Karpas-422 (cell line): Measurements from ENCODE around the gene PIK3R6. TPM values are rescaled to one million over a fixed set of nuclear protein-coding genes. Genes with fewer than 3 reads are reported as not detected.
A peak's percentile ranks its signal among the peaks of the same experiment; 100 is the strongest.

Source experiments
- DNase-seq: peaks from one replicate; pipeline ENCODE4 v3.0.0-alpha.2; 2015
- H2AFZ ChIP-seq: fragments of 200-600 bp; sonication (generic); 2 replicates; pipeline ENCODE4 v1.6.1; 2014; ENCODE audit warnings: antibody characterized with exemption, low read length, mixed read lengths
- H3K27ac ChIP-seq: fragments of 200-600 bp; sonication (generic); 2 replicates; pipeline ENCODE4 v1.5.1; 2014; ENCODE audit warnings: mild to moderate bottlenecking, low read length, moderate library complexity
- H3K27me3 ChIP-seq: fragments of 200-600 bp; sonication (generic); 2 replicates; pipeline ENCODE4 v1.6.1; 2014; ENCODE audit warnings: low read length, mixed read lengths
- H3K36me3 ChIP-seq: fragments of 200-600 bp; sonication (generic); 2 replicates; pipeline ENCODE4 v1.6.1; 2014; ENCODE audit warnings: low read length, mixed read lengths; ENCODE audit not compliant: insufficient read depth
- H3K4me1 ChIP-seq: fragments of 200-600 bp; sonication (generic); 2 replicates; pipeline ENCODE4 v1.6.1; 2014; ENCODE audit warnings: mild to moderate bottlenecking, low read length, mixed read lengths
- H3K4me2 ChIP-seq: fragments of 200-600 bp; sonication (generic); 2 replicates; pipeline ENCODE4 v1.6.1; 2014; ENCODE audit warnings: low read length, low read depth, mild to moderate bottlenecking; ENCODE audit not compliant: poor library complexity, severe bottlenecking
- H3K4me3 ChIP-seq: fragments of 200-600 bp; sonication (generic); 2 replicates; pipeline ENCODE4 v1.5.1; 2014; ENCODE audit warnings: mild to moderate bottlenecking, antibody characterized with exemption, low read length, mixed read lengths
- H3K79me2 ChIP-seq: fragments of 200-600 bp; sonication (generic); 2 replicates; pipeline ENCODE4 v1.6.1; 2014; ENCODE audit warnings: mild to moderate bottlenecking, low read length, mixed read lengths
- H3K9ac ChIP-seq: fragments of 200-600 bp; sonication (generic); 2 replicates; pipeline ENCODE4 v1.6.0; 2014; ENCODE audit warnings: low read length
- H3K9me2 ChIP-seq: fragments of 200-600 bp; sonication (generic), shearing (Covaris generic); replicated peaks from 2 replicates; pipeline ENCODE4 v1.6.0; 2014; ENCODE audit warnings: mild to moderate bottlenecking, low read length, moderate library complexity; ENCODE audit not compliant: insufficient read depth
- H3K9me3 ChIP-seq: fragments of 300-700, 200-600 bp; sonication (generic); 2 replicates; pipeline ENCODE4 v1.6.1; 2014; ENCODE audit warnings: low read length, mixed read lengths
- H4K20me1 ChIP-seq: fragments of 200-600 bp; sonication (generic); 2 replicates; pipeline ENCODE4 v1.6.1; 2014; ENCODE audit warnings: mild to moderate bottlenecking, antibody characterized with exemption, low read length, low read depth; ENCODE audit not compliant: insufficient read depth
- total RNA-seq: library from RNA; depleted of rRNA; stranded (reverse); fragments of >200 nt; shearing (Covaris generic); gene quantifications from 2 replicates; pipeline ENCODE4 v1.2.3, GENCODE V29; 2014; ENCODE audit warnings: low replicate concordance

PIK3R6 gene
- total RNA-seq, 1 experiment from 2014 or later, result not detected

DNA sequence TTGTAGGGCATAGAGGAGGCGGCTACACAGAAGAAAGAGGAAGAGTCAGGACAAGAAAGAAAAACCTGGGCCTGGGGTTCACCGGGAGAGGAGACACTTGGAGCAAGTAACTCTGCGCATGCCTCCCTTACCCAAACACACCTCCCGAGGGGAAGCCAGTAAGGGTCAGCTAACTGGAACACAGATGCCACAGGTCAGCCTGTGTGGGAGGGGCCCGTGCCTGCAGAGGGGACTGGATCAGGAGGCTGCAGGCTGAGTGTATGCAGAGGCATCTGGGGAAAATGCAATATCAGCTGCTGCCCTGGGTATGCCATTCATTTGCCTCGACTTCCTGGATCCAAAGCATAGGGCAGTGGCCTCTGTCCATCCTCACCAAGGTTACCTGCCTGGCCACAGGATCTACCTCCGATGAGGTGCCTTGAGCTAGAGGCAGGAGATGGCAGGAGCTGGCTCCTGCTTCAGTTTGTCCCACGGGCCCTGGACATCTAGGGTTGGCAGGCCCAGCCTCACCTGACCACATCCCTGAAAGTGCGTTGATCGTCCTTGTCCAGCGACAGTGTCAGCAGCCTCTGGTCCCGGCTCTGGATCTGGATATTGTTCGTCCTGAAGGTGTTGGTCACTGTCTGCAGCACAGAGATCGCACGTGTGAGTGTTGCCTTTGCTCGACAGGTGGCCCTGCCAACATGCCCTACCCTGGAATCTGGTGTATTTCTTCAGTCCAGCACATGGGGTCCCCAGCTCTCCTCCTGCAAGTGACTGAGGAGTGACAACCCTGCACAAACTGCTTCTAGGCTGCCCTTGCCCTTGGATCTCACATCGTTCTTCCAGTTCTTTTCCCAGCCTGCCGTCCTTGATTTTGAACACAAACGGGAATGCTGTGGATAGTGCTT, 63.7 kb downstream of the PIK3R6 start:
- no peaks in the 10 kb centered on the region for H3K27me3 ChIP-seq
- no peaks in the 10 kb centered on the region for H3K36me3 ChIP-seq
- no peak overlapping the region for H3K9ac ChIP-seq
- H2AFZ ChIP-seq, result no peak overlapping the region
- no peaks in the 10 kb centered on the region for H3K4me1 ChIP-seq
- peak; percentile 49 for DNase-seq
- no peak overlapping the region for H3K4me3 ChIP-seq
- H3K27ac ChIP-seq, result no peak overlapping the region
- no peaks in the 10 kb centered on the region for H3K9me3 ChIP-seq
- no peaks in the 10 kb centered on the region for H3K9me2 ChIP-seq
- no peaks in the 10 kb centered on the region for H3K79me2 ChIP-seq
- no peak overlapping the region for H3K4me2 ChIP-seq
- H4K20me1 ChIP-seq, result no peaks in the 10 kb centered on the region

DNA sequence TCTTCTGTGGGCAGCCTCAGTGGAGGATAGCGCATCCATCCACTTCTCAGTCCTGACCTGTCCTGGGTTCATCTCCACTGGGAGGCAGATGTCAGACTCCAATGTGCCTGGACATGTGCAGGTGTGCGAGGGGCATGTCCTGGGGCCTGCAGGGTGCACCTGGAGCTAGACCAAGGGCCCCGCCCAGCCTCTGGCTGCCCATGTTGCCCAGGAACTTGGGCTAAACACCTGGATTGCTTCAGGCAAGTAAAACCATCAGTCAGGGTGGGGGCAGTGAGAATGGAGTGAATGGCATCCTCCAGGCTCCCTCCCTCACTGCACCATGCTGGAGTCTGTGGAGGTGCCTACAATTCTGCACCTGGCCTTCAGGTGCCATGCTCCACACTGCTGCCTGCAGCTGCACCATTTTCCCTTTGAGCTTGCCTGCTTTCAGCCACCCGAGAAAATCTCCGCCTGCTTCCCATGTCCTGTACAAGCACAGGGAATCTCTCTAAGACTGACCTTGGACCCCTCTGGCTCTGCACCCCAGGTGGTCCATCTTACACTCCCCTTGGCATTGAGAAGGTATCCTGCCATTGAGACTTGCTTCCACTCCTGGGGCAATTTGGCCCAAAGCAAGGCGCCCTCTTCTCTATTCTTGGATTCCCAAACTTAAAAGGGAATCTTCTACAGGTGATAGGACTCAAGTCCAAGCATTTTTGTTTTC, 66.2 kb downstream of the PIK3R6 start:
- H4K20me1 ChIP-seq, result no peaks in the 10 kb centered on the region
- no peak overlapping the region for H3K4me3 ChIP-seq
- H3K27ac ChIP-seq, result no peak overlapping the region
- no peaks in the 10 kb centered on the region for H3K79me2 ChIP-seq
- H3K27me3 ChIP-seq, result no peaks in the 10 kb centered on the region
- no peak overlapping the region for H3K9ac ChIP-seq
- no peaks in the 10 kb centered on the region for H3K9me2 ChIP-seq
- H3K36me3 ChIP-seq, result no peaks in the 10 kb centered on the region
- H2AFZ ChIP-seq, result no peak overlapping the region
- no peak for DNase-seq
- no peaks in the 10 kb centered on the region for H3K4me1 ChIP-seq
- no peaks in the 10 kb centered on the region for H3K9me3 ChIP-seq
- H3K4me2 ChIP-seq, result no peak overlapping the region

DNA sequence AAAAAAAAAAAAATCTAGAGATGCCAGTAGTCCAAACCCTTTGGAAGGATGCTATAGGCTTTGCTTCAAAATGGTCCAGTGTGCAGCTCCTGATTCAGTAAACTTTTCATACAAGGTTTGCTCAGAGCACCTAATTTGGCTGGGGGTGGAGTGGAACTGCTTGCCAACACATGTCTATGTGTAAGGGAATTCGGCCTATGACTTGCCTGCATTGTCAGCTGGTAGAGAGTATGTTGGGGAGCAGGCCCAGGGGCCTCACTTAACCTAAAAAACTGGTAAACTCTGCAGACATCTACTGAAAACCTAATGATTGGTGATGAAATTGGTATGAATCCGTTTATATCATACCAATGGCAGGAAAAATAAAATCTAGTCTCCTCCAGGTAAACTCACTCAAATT, 66.8 kb downstream of the PIK3R6 start:
- Histone ChIP-seq H3K9ac (no peak overlapping the region), H3K79me2 (no peaks in the 10 kb centered on the region), H3K27me3 (no peaks in the 10 kb centered on the region), H4K20me1 (no peaks in the 10 kb centered on the region), H3K9me2 (no peaks in the 10 kb centered on the region), H3K4me3 (no peak overlapping the region), H3K36me3 (no peaks in the 10 kb centered on the region), H3K27ac (no peak overlapping the region), H2AFZ (no peak overlapping the region), H3K4me2 (no peak overlapping the region), H3K4me1 (no peaks in the 10 kb centered on the region), H3K9me3 (no peaks in the 10 kb centered on the region)
- no peak for DNase-seq

DNA sequence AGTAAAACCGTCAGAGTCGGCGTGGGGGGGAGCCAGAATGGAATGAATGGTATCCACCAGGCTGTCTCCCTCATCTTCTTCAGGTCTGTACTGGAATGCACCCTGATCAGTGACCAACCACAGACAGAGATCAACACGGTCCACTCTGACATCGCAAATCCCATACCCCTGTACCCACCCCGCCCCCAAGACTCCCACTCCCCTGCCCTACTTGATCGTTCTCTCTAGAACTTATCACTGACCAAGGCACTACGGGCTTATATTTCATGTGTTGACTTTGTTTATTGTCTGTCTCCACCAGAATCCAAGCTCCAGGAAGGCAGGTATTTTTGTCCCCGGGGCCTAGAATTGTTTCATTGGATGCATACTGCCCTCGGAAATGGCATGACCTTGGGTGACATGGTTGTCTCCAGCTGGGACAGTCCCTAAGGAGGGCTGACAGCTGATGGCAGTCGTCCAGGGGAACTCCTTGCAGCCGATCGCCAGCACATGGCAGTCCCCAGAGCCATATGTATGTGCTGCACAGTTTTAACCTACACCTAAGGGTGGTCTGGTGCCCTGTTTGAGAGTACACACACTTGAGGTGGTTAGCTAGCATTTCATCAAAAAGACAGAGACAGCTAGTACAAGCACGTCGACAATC, 67.8 kb downstream of the PIK3R6 start:
- no peak overlapping the region for H3K4me2 ChIP-seq
- no peaks in the 10 kb centered on the region for H3K79me2 ChIP-seq

DNA sequence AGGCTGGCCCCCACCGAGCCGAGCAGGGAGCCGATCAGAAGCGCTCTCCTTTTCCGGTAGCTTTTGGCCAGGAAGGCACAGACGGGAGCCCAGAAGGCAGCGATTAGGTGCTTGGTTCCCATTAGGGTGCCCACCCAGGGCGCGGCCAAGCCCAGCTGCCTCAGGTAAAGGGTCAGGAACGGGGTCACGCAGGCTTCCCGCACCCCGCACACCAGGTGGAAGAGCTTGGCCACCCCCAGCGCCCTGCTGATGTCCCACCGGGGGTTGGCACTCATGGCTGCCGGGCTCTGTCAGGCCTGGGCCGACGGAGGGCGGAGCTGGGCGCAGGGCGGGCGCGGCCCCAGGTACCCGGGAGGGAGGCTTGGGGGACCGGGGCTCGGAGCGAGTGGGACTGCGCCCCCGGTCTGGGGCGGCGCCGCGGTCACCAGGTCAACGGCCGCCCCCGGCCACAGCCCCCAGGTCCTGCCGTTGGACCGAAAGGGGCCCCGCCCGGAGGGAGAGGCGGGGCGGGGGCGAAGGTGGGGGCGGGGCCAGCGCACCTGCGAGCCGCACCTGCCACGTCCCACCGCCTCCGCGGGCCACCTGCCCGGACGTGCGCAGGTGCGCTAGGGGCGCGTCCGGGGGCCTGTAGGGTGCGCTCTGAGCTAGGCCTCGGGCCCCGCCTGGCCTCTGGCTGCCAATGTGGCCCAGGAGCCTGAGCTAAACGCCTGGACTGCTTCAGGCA, 68.5 kb downstream of the PIK3R6 start, which contains the start of gene MFSD6L:
TSS of gene MFSD6L (minus strand) at position 520 of the 724 bp plus-strand sequence. CDS start at position 275, 245 bp downstream.
- H3K27me3 ChIP-seq, result no peaks in the 10 kb centered on the region
- H3K27ac ChIP-seq, result no peak within 1 kb of the TSS

More for the DNA sequence above, 67.8 kb downstream of the PIK3R6 start:
- no peak overlapping the region for H3K4me3 ChIP-seq
- H4K20me1 ChIP-seq, result no peaks in the 10 kb centered on the region
- no peaks in the 10 kb centered on the region for H3K27me3 ChIP-seq
- no peak overlapping the region for H3K27ac ChIP-seq
- H3K9ac ChIP-seq, result no peak overlapping the region
- no peaks in the 10 kb centered on the region for H3K9me3 ChIP-seq
- no peaks in the 10 kb centered on the region for H3K9me2 ChIP-seq
- no peaks in the 10 kb centered on the region for H3K4me1 ChIP-seq
- no peak overlapping the region for H2AFZ ChIP-seq
- DNase-seq, result no peak
- H3K36me3 ChIP-seq, result no peaks in the 10 kb centered on the region

DNA sequence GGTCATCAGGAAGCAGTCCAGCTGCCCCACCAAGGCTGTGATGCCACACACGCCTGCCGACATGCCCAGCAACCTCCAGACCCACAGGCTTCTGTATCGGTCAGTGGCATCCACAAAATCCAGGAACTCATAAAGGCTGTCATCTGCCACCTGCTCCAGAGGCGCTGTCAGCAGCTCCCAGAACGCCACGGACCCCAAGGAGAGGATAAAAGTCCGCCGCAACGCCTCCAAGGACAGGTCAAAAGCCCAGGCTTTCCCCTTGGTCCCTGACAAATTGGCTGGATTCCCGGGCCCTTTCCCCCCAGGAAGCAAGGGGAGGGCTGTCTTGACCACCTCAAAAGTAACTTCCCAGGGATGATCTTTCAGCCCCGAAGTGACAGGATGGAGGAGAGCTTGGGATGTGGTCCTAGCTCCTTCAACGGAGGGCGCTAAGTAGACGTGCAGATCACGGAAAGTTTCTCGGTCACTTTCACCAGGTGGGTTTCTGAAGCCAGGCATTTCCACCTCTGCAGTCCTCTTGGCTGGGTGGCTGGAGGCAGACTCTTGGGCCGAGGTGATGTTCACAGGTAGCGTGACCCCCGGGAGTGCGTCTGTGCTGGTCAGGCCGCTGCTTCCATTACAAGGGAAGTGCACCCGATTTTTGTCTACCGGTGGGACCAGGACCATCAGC, 69.2 kb downstream of the PIK3R6 start:
- no peak overlapping the region for H3K9ac ChIP-seq
- no peak for DNase-seq
- H3K27ac ChIP-seq, result no peak overlapping the region
- H3K9me2 ChIP-seq, result no peaks in the 10 kb centered on the region
- no peaks in the 10 kb centered on the region for H3K79me2 ChIP-seq
- H2AFZ ChIP-seq, result no peak overlapping the region
- no peaks in the 10 kb centered on the region for H4K20me1 ChIP-seq
- H3K4me2 ChIP-seq, result no peak overlapping the region
- H3K27me3 ChIP-seq, result no peaks in the 10 kb centered on the region
- no peaks in the 10 kb centered on the region for H3K4me1 ChIP-seq
- H3K36me3 ChIP-seq, result no peaks in the 10 kb centered on the region
- no peak overlapping the region for H3K4me3 ChIP-seq
- H3K9me3 ChIP-seq, result no peaks in the 10 kb centered on the region

More for the DNA sequence above, 68.5 kb downstream of the PIK3R6 start, which contains the start of gene MFSD6L:
- H3K79me2 ChIP-seq, result no peaks in the 10 kb centered on the region
- H3K9me3 ChIP-seq, result no peaks in the 10 kb centered on the region
- H3K36me3 ChIP-seq, result no peaks in the 10 kb centered on the region
- DNase-seq, result no peak
- no peaks in the 10 kb centered on the region for H4K20me1 ChIP-seq
- H3K9me2 ChIP-seq, result no peaks in the 10 kb centered on the region
- no peak within 1 kb of the TSS for H2AFZ ChIP-seq
- H3K4me3 ChIP-seq, result no peak within 1 kb of the TSS
- H3K9ac ChIP-seq, result no peak within 1 kb of the TSS
- H3K4me1 ChIP-seq, result no peaks in the 10 kb centered on the region
- H3K4me2 ChIP-seq, result no peak within 1 kb of the TSS

DNA sequence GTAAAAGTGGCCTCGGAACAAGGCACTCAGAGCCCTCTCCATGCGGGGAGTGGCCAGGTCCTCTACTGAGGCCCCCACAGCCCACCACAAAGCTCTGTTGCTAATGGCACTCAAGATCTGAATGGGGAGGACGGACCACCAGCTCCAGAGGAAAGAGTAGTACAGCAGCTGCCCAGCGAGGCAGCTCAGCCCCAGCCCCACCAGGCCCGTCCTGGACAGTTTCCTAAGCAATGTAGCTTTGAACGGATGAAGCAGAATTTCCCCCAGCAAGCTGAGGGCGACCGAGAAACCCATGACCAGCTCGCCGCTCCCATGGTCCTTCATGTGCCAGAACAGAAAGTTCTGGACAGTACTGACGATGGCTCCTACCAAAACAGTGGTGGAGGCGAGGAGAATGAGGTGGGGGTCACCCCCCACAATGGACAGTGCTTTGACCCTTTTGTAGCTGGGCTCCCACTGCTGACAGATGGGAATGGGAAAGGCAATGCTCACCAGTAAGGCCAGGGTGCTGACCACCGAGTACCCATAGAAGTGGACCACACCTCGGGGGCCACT, 69.8 kb downstream of the PIK3R6 start:
- Histone ChIP-seq H3K4me3 (no peak overlapping the region), H3K4me2 (no peak overlapping the region), H3K9me3 (no peaks in the 10 kb centered on the region), H4K20me1 (no peaks in the 10 kb centered on the region), H3K27me3 (no peaks in the 10 kb centered on the region), H3K9me2 (no peaks in the 10 kb centered on the region), H3K36me3 (no peaks in the 10 kb centered on the region), H3K9ac (no peak overlapping the region), H3K4me1 (no peaks in the 10 kb centered on the region), H2AFZ (no peak overlapping the region), H3K27ac (no peak overlapping the region), H3K79me2 (no peaks in the 10 kb centered on the region)
- no peak for DNase-seq
